Measurements from ENCODE around the gene TEX53. TPM values are rescaled to one million over a fixed set of nuclear protein-coding genes. Genes with fewer than 3 reads are reported as not detected.

Gene TEX53
- total and polyA plus RNA-seq, 9 donors: not detected

DNA sequence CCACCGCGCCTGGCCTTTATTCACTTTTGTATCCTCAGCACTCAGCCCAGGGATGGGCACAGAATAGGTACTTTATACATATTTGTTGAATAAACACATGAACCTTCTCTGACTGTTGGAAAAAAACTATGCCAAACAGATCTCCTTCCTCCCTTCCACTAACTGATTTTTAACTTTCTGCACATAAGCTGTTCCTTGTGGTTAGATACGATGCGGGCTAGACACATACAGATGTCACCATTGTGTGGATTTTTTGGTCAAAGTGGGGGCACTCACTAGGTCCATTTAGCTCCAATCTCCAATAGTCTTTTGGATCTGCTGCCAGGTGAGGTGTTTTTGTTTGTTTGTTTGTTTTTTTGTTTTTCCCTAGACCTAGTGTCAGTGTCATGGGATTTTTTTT is 19.3 kb upstream of the TEX53 start:
- Histone ChIP-seq H3K4me1 (ENCODE audit: insufficient read depth) (no peaks in the 10 kb centered on the region), H3K27ac (no peak overlapping the region), H3K4me3 (no peak overlapping the region), H3K36me3 (no peaks in the 10 kb centered on the region), H3K27me3 (no peaks in the 10 kb centered on the region), H3K9me3 (no peaks in the 10 kb centered on the region)
- intact Hi-C loops (cut with DNase I): no loop called here
- no peak for DNase-seq
- 90 to 96% (median 94%) methylated on average over 4 of the region's 4 CpGs for WGBS, 3 donors
- TF ChIP-seq POLR2A (IDR thresholded peaks at IDR 0.05): no peak
- TF ChIP-seq EP300 (IDR thresholded peaks at IDR 0.05): no peak
- TF ChIP-seq, protein P1, sequence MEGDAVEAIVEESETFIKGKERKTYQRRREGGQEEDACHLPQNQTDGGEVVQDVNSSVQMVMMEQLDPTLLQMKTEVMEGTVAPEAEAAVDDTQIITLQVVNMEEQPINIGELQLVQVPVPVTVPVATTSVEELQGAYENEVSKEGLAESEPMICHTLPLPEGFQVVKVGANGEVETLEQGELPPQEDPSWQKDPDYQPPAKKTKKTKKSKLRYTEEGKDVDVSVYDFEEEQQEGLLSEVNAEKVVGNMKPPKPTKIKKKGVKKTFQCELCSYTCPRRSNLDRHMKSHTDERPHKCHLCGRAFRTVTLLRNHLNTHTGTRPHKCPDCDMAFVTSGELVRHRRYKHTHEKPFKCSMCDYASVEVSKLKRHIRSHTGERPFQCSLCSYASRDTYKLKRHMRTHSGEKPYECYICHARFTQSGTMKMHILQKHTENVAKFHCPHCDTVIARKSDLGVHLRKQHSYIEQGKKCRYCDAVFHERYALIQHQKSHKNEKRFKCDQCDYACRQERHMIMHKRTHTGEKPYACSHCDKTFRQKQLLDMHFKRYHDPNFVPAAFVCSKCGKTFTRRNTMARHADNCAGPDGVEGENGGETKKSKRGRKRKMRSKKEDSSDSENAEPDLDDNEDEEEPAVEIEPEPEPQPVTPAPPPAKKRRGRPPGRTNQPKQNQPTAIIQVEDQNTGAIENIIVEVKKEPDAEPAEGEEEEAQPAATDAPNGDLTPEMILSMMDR (IDR thresholded peaks at IDR 0.05): no peak

DNA sequence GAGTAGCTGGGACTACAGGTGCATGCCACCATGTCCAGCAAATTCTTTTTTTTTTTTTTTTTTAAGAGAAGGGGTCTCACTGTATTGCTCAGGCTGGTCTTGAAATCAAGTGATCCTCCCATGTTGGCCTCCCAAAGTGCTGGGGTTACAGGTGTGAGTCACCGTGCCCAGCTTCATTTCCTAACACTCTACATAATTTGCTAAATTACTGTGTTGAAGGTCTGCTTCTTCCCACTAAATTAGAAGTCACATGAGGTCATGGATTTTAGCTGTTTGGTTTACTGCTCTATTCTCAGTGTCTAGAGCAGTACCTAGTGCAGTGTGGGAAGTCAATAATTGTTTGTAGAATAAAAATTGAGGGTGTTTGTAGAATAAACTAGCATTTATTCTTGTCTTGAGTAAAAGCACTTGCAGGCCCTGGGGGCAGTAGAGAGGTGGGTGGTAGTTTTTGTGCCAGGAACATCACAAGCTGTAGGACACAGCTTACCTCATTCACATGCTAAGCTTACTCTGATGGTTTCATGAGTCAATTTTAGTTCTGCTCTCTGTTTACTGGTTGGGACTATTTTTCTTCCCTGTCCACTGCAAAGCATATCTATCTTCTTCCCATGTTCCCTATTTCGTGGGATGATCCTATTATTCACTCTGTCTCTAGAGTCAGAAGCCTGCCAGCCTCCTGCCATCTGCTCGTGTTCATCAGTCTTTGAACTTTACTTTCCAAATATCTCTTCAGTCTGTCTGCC is 17.4 kb upstream of the TEX53 start:
- TF ChIP-seq, protein P1 (IDR thresholded peaks at IDR 0.05): no peak
- TF ChIP-seq POLR2A (IDR thresholded peaks at IDR 0.05) (no peak), EP300 (IDR thresholded peaks at IDR 0.05) (no peak)
- Histone ChIP-seq H3K27ac (no peak overlapping the region), H3K36me3 (no peaks in the 10 kb centered on the region), H3K4me1 (ENCODE audit: insufficient read depth) (no peaks in the 10 kb centered on the region), H3K9me3 (no peaks in the 10 kb centered on the region), H3K4me3 (no peak overlapping the region), H3K27me3 (no peaks in the 10 kb centered on the region)
- intact Hi-C loops (cut with DNase I): no loop called here
- DNase-seq: no peak
- 65 to 73% (median 71%) methylated on average over 3 of the region's 3 CpGs for WGBS, 3 donors

DNA sequence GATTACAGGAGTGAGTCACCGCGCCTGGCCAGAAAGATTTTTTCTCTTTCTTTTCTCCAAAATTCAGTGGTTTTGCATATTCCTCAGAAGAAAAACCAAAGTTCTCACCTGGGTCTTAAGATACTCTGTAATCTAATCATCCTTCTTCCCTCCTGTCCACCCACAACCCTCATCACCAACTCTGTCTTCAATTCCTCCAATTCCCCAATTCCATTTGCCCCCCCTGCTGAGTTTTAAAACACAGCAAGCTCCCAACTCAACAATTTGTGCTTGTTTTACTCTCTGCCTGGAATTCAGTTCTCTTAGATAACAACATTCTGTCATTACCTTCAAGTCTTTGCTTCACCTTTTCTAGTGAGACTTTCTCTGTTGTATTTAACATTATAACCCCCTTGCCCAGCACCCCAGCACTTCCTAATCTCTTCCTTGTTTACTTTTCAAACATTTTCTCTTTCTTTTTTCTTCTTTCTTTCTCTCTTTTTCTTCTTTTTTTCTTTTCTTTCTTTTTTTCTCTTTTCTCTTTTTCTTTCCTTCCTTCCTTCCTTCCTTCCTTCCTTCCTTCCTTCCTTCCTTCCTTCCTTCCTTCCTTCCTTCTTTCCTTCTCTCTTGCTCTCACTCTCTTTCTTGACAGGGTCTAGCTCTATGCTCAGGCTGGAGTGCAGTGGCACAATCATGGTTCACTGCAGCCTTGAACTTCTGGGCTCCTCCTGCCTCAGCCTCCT is 16.6 kb upstream of the TEX53 start:
- Histone ChIP-seq H3K27me3 (no peaks in the 10 kb centered on the region), H3K4me1 (ENCODE audit: insufficient read depth) (no peaks in the 10 kb centered on the region), H3K4me3 (no peak overlapping the region), H3K9me3 (no peaks in the 10 kb centered on the region), H3K36me3 (no peaks in the 10 kb centered on the region), H3K27ac (no peak overlapping the region)
- DNase-seq: no peak
- TF ChIP-seq EP300 (IDR thresholded peaks at IDR 0.05) (no peak), POLR2A (IDR thresholded peaks at IDR 0.05) (no peak)
- TF ChIP-seq, protein P1 (IDR thresholded peaks at IDR 0.05): no peak
- 77 to 98% (median 81%) methylated on average over 2 of the region's 2 CpGs for WGBS, 3 donors
- intact Hi-C loops (cut with DNase I): no loop called here

DNA sequence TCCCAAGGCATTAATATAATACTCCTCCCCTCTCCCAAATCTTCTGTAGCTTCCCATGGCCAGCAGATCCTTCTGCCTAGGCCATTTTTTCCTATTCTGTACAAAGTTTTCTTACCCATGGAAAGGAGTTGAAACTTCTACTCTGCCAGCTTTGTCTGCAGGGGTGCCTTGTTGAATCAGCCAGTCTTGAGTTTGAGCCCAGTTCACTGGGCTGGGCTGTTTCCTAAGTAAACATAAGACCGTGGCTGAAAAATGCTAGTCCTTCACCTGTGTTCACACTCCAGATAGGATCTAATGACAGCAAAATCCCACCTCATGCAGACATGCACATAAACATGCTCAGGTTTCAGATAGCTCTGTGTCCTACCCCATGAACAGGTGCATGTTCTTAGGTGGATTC is 14.0 kb upstream of the TEX53 start:
- no peaks in the 10 kb centered on the region for H3K9me3 ChIP-seq
- no peaks in the 10 kb centered on the region for H3K4me1 ChIP-seq (ENCODE audit: insufficient read depth)
- no peaks in the 10 kb centered on the region for H3K27me3 ChIP-seq
- TF ChIP-seq, protein P1 (IDR thresholded peaks at IDR 0.05): no peak
- no peak for TF ChIP-seq POLR2A (IDR thresholded peaks at IDR 0.05)
- TF ChIP-seq EP300 (IDR thresholded peaks at IDR 0.05): no peak
- WGBS, 3 donors: 28 to 33% (median 30%) methylated on average over 1 of the region's 1 CpG
- no peak for DNase-seq
- no peak overlapping the region for H3K27ac ChIP-seq
- no peaks in the 10 kb centered on the region for H3K36me3 ChIP-seq
- no peak overlapping the region for H3K4me3 ChIP-seq
- intact Hi-C loops (cut with DNase I): no loop called here

Data from ovary (tissue), 9 donors.